ENCODE data around the gene RNF39. TPM values are rescaled to one million over a fixed set of nuclear protein-coding genes. Genes with fewer than 3 reads are reported as not detected.

Gene RNF39
- total RNA-seq, 4 donors from 2014 or later: 0.36 to 1.7 (median 0.71) TPM

DNA sequence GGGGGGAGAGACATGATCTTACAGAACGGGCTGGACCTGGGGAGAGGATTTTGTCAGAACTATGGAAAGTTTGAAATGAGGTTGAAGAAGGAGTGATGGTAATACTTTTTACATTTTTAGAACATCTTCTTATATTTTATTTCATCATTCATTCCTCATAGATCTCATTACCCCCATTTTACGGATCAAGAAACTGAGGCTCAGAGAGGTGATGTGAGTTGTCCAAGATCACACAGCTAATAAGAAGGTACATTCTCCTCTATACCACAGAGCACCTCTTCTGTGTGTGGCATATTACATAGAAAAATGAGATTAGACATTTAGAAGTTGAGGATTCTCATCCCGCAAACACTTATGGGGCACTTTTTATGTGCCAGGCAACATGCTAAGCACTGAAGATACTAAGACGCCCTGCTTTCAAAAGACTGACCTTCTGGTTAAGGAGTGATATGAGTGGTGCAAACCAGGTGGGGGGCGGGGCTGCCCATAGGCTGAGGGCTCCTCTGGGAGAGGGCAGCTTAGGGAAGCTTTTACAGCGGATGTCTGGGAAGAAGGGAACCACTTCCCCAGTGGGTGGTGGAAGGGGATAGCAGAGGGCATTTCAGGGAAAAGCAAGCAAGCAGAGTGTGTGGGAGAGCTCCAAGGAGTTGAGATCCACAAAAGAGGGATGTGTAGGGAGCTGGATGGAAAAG lies 17.4 kb upstream of the RNF39 start:
- DNase-seq (ENCODE audit: low spot score) (no peak), ATAC-seq (ENCODE audit: low FRiP score) (no peak)
- TF ChIP-seq, protein P1, sequence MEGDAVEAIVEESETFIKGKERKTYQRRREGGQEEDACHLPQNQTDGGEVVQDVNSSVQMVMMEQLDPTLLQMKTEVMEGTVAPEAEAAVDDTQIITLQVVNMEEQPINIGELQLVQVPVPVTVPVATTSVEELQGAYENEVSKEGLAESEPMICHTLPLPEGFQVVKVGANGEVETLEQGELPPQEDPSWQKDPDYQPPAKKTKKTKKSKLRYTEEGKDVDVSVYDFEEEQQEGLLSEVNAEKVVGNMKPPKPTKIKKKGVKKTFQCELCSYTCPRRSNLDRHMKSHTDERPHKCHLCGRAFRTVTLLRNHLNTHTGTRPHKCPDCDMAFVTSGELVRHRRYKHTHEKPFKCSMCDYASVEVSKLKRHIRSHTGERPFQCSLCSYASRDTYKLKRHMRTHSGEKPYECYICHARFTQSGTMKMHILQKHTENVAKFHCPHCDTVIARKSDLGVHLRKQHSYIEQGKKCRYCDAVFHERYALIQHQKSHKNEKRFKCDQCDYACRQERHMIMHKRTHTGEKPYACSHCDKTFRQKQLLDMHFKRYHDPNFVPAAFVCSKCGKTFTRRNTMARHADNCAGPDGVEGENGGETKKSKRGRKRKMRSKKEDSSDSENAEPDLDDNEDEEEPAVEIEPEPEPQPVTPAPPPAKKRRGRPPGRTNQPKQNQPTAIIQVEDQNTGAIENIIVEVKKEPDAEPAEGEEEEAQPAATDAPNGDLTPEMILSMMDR (IDR thresholded peaks at IDR 0.05): no peak

DNA sequence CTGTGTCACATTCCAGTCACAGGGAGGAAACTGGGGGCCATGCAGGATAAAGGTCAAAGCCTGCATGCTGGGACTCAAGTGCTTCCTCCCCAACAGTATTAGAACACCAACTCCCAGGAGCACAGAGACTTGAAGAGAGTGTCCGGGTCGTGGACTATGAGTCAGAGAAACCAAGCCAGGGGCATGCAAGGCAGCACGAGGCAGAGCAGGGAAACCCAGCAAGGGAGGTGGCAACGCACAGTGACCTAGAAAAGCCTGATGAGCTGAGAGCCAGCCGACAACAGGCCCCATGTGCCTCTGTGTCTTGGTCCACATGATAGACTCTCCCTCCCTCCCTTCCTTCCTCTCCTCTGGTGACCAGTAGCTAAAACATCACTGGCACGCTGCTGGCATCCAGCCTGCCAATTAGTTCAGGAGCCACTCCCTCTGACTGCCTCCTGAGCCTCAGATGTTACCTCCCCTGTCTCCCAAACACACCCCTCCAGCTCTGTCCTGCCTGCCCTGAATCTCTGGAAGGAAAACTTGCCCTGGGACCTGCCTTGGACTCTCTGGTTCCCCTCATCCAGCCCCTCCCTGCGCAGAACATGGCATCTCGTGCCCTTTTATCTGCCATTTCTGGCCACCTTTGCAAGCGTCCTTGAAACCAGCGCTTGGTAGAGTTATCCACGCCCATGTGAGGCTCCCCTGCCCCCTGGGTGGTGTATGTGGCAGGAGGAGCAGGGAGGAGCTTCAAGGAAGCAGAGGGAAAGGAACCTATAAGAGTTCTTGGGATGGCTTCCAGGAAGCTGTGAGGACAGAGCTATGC lies 16.2 kb upstream of the RNF39 start:
- TF ChIP-seq, protein P1 (IDR thresholded peaks at IDR 0.05): no peak
- ATAC-seq (ENCODE audit: low FRiP score) (peak; percentile 41), DNase-seq (ENCODE audit: low spot score) (no peak)

DNA sequence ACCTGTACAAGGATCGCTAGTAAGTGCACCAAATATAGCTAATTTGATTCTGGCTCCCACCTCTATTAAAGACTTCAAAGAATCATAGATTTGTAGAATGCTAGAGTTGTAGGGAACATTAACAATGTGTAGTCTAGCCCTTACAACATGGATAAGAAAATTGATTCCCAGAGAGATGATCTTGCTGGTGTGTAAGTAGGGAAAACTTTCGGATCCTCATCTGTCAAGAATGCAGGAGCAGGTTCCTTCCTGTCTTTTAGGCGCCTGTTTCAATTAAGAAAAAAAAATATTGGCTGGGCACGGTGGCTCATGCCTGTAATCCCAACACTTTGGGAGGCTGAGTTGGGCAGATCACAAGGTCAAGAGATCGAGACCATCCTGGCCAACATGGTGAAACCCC lies 12.3 kb upstream of the RNF39 start:
- no peak for ATAC-seq (ENCODE audit: low FRiP score)
- TF ChIP-seq, protein P1 (IDR thresholded peaks at IDR 0.05): no peak
- no peak for DNase-seq (ENCODE audit: low spot score)

DNA sequence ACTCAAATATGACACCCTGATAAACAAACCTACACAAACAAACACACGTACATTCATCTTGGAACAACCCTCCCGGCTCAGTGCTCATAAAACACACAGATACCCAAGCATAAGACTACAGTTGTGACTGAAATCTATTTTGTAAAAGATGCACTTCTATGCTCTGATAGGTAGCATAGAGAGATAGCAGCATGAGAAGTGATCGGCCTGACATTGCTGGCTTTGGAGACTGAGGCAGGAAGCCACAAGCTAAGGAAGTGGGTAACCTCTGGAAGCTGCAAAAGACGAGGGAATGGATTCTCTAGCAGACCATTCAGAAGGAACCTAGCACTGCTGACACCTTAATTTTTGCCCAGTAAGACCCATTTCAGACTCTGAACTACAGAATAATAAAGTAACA lies 1.6 kb upstream of the RNF39 start:
- DNase-seq (ENCODE audit: low spot score) (no peak), ATAC-seq (ENCODE audit: low FRiP score) (no peak)
- TF ChIP-seq, protein P1 (IDR thresholded peaks at IDR 0.05): no peak

DNA sequence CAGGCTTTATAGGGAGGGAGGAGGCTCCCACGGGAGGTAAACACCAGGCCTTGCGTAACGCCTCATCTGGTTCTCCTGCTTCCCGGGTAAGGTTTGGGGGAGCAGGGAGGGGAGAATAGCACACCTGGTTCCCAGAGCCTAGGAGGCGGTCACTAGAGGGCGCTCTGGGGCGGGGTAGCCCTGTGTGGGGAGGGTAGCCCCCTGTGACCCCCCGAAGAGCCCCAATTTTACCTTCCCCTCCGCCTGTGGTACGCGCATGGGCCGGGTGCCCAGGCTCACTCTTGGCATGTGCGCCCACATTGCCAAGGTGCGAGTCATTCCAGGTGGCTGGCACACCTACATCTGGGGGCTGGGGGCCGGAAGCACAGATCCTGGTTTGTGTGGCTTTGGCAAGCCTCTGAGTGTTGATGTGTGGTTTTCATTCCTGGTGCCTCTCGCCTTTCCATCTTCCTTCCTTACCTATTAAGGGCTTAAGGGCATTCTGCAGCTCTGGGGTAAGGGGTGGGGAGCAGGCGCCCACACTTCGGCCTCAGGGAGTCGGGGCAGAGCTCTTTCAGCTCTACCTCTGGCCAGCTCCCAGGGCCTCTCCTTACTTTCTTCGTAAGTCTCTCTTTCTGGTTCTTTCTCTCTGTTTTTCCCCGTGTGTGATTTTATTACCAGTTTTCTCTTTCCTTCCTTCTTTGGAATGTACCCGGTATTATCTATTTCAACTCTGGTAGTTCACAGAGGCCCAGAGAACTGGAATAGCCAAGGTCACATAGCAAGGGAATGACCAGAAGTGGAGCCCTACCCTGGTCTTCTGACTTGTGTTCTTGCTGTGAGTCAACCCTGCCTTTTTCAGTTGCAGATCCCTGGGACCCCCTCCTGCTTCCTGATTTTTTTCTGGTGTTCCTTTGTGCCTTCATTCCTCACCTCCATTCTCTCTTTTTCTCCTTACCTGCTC lies 492 bp upstream of the RNF39 start:
- DNase-seq (ENCODE audit: low spot score): no peak
- ATAC-seq (ENCODE audit: low FRiP score): peak; percentile 54
- TF ChIP-seq, protein P1 (IDR thresholded peaks at IDR 0.05): no peak

DNA sequence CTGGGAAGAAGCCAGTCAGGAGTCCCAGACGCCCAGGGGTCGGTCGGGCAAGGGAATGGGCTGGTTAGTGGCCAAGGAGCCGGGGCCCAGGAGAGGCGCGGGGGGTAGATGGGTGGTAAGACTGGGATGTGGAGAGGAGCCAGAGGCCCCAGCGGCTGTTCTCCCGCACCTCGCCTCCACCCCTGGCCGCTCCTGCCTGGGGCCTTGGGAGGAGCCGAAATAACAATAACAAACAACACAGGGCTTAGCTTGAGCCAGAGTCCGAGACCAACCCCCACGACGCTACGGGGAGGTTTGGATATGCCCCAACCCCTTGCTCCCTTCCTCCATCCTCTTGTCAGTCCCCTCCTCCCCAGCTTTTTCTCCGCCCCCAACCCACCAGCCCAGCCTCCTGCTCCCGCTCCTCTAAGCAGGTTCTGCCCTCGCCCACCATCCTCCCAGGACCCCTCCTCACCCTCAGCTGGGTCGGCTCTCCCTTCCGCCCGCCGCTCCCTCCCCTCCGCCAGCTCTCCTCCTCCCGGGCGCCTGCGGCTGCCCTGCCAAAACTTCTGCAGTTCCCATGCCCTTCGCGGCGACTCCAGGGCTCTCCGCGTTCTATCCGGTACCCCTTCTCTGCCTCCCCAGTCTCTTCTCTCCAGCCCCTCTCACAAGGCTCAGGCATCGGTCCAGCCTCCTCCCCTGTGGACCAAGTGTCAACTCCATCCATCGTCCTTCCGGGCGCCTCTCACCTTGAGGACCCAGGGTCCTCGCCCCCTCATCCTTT lies 1.1 kb downstream of the RNF39 start:
- DNase-seq (ENCODE audit: low spot score) (no peak), ATAC-seq (ENCODE audit: low FRiP score) (no peak)
- TF ChIP-seq, protein P1 (IDR thresholded peaks at IDR 0.05): no peak
